T-helper 1 cell treated with Interleukin-12 subunit alpha and Interleukin-12 subunit beta and Interleukin-4 antibody, amounts not matched to agents 30 μg/mL and 1 μg/mL, for 36 hours (primary cell): Measurements from ENCODE around the gene NDUFA8.

Experiments
- H3K27ac Mint-ChIP-seq: one replicate; pipeline ENCODE4 v1.8.0; 2021; ENCODE audit warnings: mild to moderate bottlenecking, mixed read lengths
- H3K27me3 Mint-ChIP-seq: one replicate; pipeline ENCODE4 v1.8.0; 2021; ENCODE audit warnings: low read depth, mixed read lengths
- H3K36me3 Mint-ChIP-seq: one replicate; pipeline ENCODE4 v1.8.0; 2021; ENCODE audit warnings: low read depth, mixed read lengths
- H3K4me1 Mint-ChIP-seq: one replicate; pipeline ENCODE4 v1.8.0; 2021; ENCODE audit warnings: low read depth, mixed read lengths
- H3K4me3 Mint-ChIP-seq: one replicate; pipeline ENCODE4 v1.8.0; 2021; ENCODE audit warnings: mild to moderate bottlenecking, moderate library complexity, mixed read lengths
- H3K9me3 Mint-ChIP-seq: one replicate; pipeline ENCODE4 v1.8.0; 2021; ENCODE audit warnings: mixed read lengths

The NDUFA8 gene

GRCh38 chr9:122159026-122159924 is at the start of gene NDUFA8, which contains the start of gene MORN5:
Gene NDUFA8, minus strand, starts transcription at chr9:122159779. Its CDS starts 102 bp downstream, at chr9:122159677.
Gene MORN5, plus strand, starts transcription at chr9:122159908. Its CDS starts 65 bp downstream, at chr9:122159973.
- H3K27me3 Mint-ChIP-seq = peaks cover 23% of the 10 kb centered on the region
- peaks cover 29% of the 10 kb centered on the region for H3K4me1 Mint-ChIP-seq
- H3K4me3 Mint-ChIP-seq = peak within 1 kb of the TSS; percentile 99
- H3K27ac Mint-ChIP-seq = peak within 1 kb of the TSS; percentile 94
- peaks cover 7% of the 10 kb centered on the region for H3K9me3 Mint-ChIP-seq
- no peaks in the 10 kb centered on the region for H3K36me3 Mint-ChIP-seq

- no peak overlapping the region for H3K27ac Mint-ChIP-seq
- peaks cover 16% of the 10 kb centered on the region for H3K27me3 Mint-ChIP-seq
- no peaks in the 10 kb centered on the region for H3K4me1 Mint-ChIP-seq
- H3K36me3 Mint-ChIP-seq = no peaks in the 10 kb centered on the region
- no peak overlapping the region for H3K4me3 Mint-ChIP-seq
- H3K9me3 Mint-ChIP-seq = no peaks in the 10 kb centered on the region
Observed at GRCh38 chr9:122207096-122207495, 47.5 kb upstream of the NDUFA8 start.

GRCh38 chr9:122206118-122207046 is 46.8 kb upstream of the NDUFA8 start:
- Mint-ChIP-seq H3K36me3 (no peaks in the 10 kb centered on the region), H3K9me3 (no peaks in the 10 kb centered on the region), H3K27ac (no peak overlapping the region)

GRCh38 chr9:122205176-122205575 is 45.6 kb upstream of the NDUFA8 start:
- Mint-ChIP-seq H3K4me1 (no peaks in the 10 kb centered on the region), H3K27ac (no peak overlapping the region), H3K9me3 (no peaks in the 10 kb centered on the region), H3K4me3 (no peak overlapping the region), H3K27me3 (peaks cover 4% of the 10 kb centered on the region), H3K36me3 (no peaks in the 10 kb centered on the region)

More at GRCh38 chr9:122206118-122207046, 46.8 kb upstream of the NDUFA8 start:
- no peak overlapping the region for H3K4me3 Mint-ChIP-seq
- H3K27me3 Mint-ChIP-seq = peaks cover 9% of the 10 kb centered on the region
- no peaks in the 10 kb centered on the region for H3K4me1 Mint-ChIP-seq

GRCh38 chr9:122204491-122204890 is 44.9 kb upstream of the NDUFA8 start:
- no peak overlapping the region for H3K27ac Mint-ChIP-seq

GRCh38 chr9:122204055-122204454 is 44.5 kb upstream of the NDUFA8 start:
- H3K4me1 Mint-ChIP-seq = no peaks in the 10 kb centered on the region
- no peak overlapping the region for H3K27ac Mint-ChIP-seq
- H3K9me3 Mint-ChIP-seq = no peaks in the 10 kb centered on the region
- H3K27me3 Mint-ChIP-seq = peaks cover 3% of the 10 kb centered on the region
- H3K36me3 Mint-ChIP-seq = no peaks in the 10 kb centered on the region
- no peak overlapping the region for H3K4me3 Mint-ChIP-seq

More at GRCh38 chr9:122204491-122204890, 44.9 kb upstream of the NDUFA8 start:
- no peaks in the 10 kb centered on the region for H3K4me1 Mint-ChIP-seq
- H3K27me3 Mint-ChIP-seq = peaks cover 3% of the 10 kb centered on the region
- no peak overlapping the region for H3K4me3 Mint-ChIP-seq
- H3K36me3 Mint-ChIP-seq = no peaks in the 10 kb centered on the region
- no peaks in the 10 kb centered on the region for H3K9me3 Mint-ChIP-seq

GRCh38 chr9:122202111-122202510 is 42.5 kb upstream of the NDUFA8 start:
- Mint-ChIP-seq H3K4me3 (no peak overlapping the region), H3K9me3 (no peaks in the 10 kb centered on the region), H3K36me3 (no peaks in the 10 kb centered on the region), H3K4me1 (no peaks in the 10 kb centered on the region), H3K27me3 (peaks cover 1% of the 10 kb centered on the region), H3K27ac (no peak overlapping the region)

- Mint-ChIP-seq H3K9me3 (no peaks in the 10 kb centered on the region), H3K4me3 (no peak overlapping the region), H3K36me3 (no peaks in the 10 kb centered on the region), H3K27me3 (peaks cover 5% of the 10 kb centered on the region), H3K4me1 (no peaks in the 10 kb centered on the region), H3K27ac (no peak overlapping the region)
Observed at GRCh38 chr9:122201641-122202040, 42.1 kb upstream of the NDUFA8 start.

GRCh38 chr9:122200960-122201595 is 41.5 kb upstream of the NDUFA8 start:
- Mint-ChIP-seq H3K4me3 (no peak overlapping the region), H3K27me3 (peaks cover 5% of the 10 kb centered on the region), H3K4me1 (no peaks in the 10 kb centered on the region), H3K27ac (no peak overlapping the region), H3K36me3 (no peaks in the 10 kb centered on the region), H3K9me3 (no peaks in the 10 kb centered on the region)

GRCh38 chr9:122197882-122198281 is 38.3 kb upstream of the NDUFA8 start:
- no peak overlapping the region for H3K4me3 Mint-ChIP-seq
- H3K4me1 Mint-ChIP-seq = no peaks in the 10 kb centered on the region
- no peaks in the 10 kb centered on the region for H3K9me3 Mint-ChIP-seq
- no peak overlapping the region for H3K27ac Mint-ChIP-seq
- H3K27me3 Mint-ChIP-seq = peaks cover 5% of the 10 kb centered on the region
- H3K36me3 Mint-ChIP-seq = no peaks in the 10 kb centered on the region

GRCh38 chr9:122197426-122197825 is 37.8 kb upstream of the NDUFA8 start:
- H3K27me3 Mint-ChIP-seq = peaks cover 5% of the 10 kb centered on the region
- H3K36me3 Mint-ChIP-seq = no peaks in the 10 kb centered on the region
- H3K9me3 Mint-ChIP-seq = no peaks in the 10 kb centered on the region
- H3K4me3 Mint-ChIP-seq = no peak overlapping the region
- no peak overlapping the region for H3K27ac Mint-ChIP-seq
- H3K4me1 Mint-ChIP-seq = no peaks in the 10 kb centered on the region

- no peak overlapping the region for H3K4me3 Mint-ChIP-seq
- no peak overlapping the region for H3K27ac Mint-ChIP-seq
- H3K4me1 Mint-ChIP-seq = no peaks in the 10 kb centered on the region
- no peaks in the 10 kb centered on the region for H3K36me3 Mint-ChIP-seq
- no peaks in the 10 kb centered on the region for H3K9me3 Mint-ChIP-seq
- peaks cover 5% of the 10 kb centered on the region for H3K27me3 Mint-ChIP-seq
Observed at GRCh38 chr9:122195875-122196274, 36.3 kb upstream of the NDUFA8 start.

GRCh38 chr9:122193651-122194050 is 34.1 kb upstream of the NDUFA8 start:
- no peaks in the 10 kb centered on the region for H3K4me1 Mint-ChIP-seq
- H3K27me3 Mint-ChIP-seq = peaks cover 5% of the 10 kb centered on the region
- no peaks in the 10 kb centered on the region for H3K9me3 Mint-ChIP-seq
- no peak overlapping the region for H3K27ac Mint-ChIP-seq
- no peaks in the 10 kb centered on the region for H3K36me3 Mint-ChIP-seq
- H3K4me3 Mint-ChIP-seq = no peak overlapping the region

- Mint-ChIP-seq H3K36me3 (no peaks in the 10 kb centered on the region), H3K4me3 (no peak overlapping the region), H3K27ac (no peak overlapping the region)
Observed at GRCh38 chr9:122192914-122193525, 33.4 kb upstream of the NDUFA8 start.

More at GRCh38 chr9:122192914-122193525, 33.4 kb upstream of the NDUFA8 start:
- Mint-ChIP-seq H3K4me1 (no peaks in the 10 kb centered on the region), H3K9me3 (no peaks in the 10 kb centered on the region), H3K27me3 (peaks cover 5% of the 10 kb centered on the region)
